GM12878 (cell line): Measurements from ENCODE around the gene AMPH. TPM values are rescaled to one million over a fixed set of nuclear protein-coding genes. Genes with fewer than 3 reads are reported as not detected.

Experiments
- ATAC-seq: fragments of 200-7000 bp; cut with Tn5 transposase; 3 replicates; pipeline ENCODE4 v1.9.1; 2020; ENCODE audit warnings: mild to moderate bottlenecking, moderate library complexity
- BruUV-seq: library from RNA; stranded (reverse); fragments of 400-500 nt; replicated peaks from 2 replicates; lab custom pipeline; 2021; lab: Mats Ljungman, UMichigan
- CTCF ChIA-PET: fragments of 300-600 bp; sonication (Branson Sonifier 250); formaldehyde crosslinking; extraction: SDS; loops from one replicate; lab custom pipeline; 2021; ENCODE audit warnings: inconsistent platforms; lab: Yijun Ruan, JAX
- POLR2A ChIA-PET: fragments of 350-600 bp; formaldehyde crosslinking; extraction: SDS; loops from one replicate; lab custom pipeline; 2021; ENCODE audit warnings: inconsistent platforms; lab: Charles Lee
- RAD21 ChIA-PET: fragments of 300-600 bp; sonication (Branson Sonifier 250); formaldehyde crosslinking; loops from one replicate; lab custom pipeline; 2023; ENCODE audit warnings: antibody characterized with exemption; ENCODE audit not compliant: unreplicated experiment; lab: Charles Lee
- SMC1A ChIA-PET: fragments of 300-600 bp; sonication (Branson Sonifier 250); formaldehyde crosslinking; loops from one replicate; lab custom pipeline; 2023; ENCODE audit not compliant: unreplicated experiment, uncharacterized antibody; lab: Charles Lee
- DNase-seq: peaks from one replicate; pipeline ENCODE4 v3.0.0-alpha.2; 2011; ENCODE audit warnings: low read depth, low spot score
- FAIRE-seq: peaks from 3 replicates; lab custom pipeline; 2011; peaks lifted over from hg19 to GRCh38; lab: Jason Lieb, UNC
- H2AFZ ChIP-seq: 2 replicates; pipeline ENCODE4 v1.6.0; 2011; ENCODE audit warnings: low read depth, low read length, control low read depth; ENCODE audit not compliant: control insufficient read depth
- H3K27ac ChIP-seq: 2 replicates; pipeline ENCODE4 v1.5.1; 2011; ENCODE audit warnings: control low read depth; ENCODE audit not compliant: control insufficient read depth, insufficient read depth
- H3K27me3 ChIP-seq, 2 experiments: replicated peaks in 1 of 2; 2 replicates each; pipeline versions ENCODE4 v1.6.0 to v1.6.1; 2011; ENCODE audit warnings: low read length in 1 of 2; ENCODE audit not compliant: control insufficient read depth in 2 of 2, insufficient read depth in 2 of 2
- H3K36me3 ChIP-seq, 2 experiments: 2 replicates each; pipeline ENCODE4 v1.5.1; 2011; ENCODE audit warnings: low read length in 1 of 2; ENCODE audit not compliant: control insufficient read depth in 2 of 2, insufficient read depth in 2 of 2
- H3K4me1 ChIP-seq: 2 replicates; pipeline ENCODE4 v1.6.1; 2011; ENCODE audit warnings: mild to moderate bottlenecking, low read length, moderate library complexity, mixed read lengths; ENCODE audit not compliant: control insufficient read depth, insufficient read depth
- H3K4me2 ChIP-seq: 2 replicates; pipeline ENCODE4 v1.6.0; 2011; ENCODE audit warnings: control low read depth; ENCODE audit not compliant: control insufficient read depth, insufficient read depth
- H3K4me3 ChIP-seq: fragments of 200-600 bp; sonication (generic); 2 replicates; pipeline ENCODE4 v1.5.1; 2016
- H3K79me2 ChIP-seq: 2 replicates; pipeline ENCODE4 v1.6.0; 2011; ENCODE audit warnings: low read length; ENCODE audit not compliant: control insufficient read depth, insufficient read depth
- H3K9ac ChIP-seq: 2 replicates; pipeline ENCODE4 v1.8.0; 2011; ENCODE audit warnings: low read length, control low read depth, mixed read lengths; ENCODE audit not compliant: control insufficient read depth, insufficient read depth
- H3K9me3 ChIP-seq: replicated peaks from 3 replicates; pipeline ENCODE4 v1.5.1; 2011; ENCODE audit warnings: mild to moderate bottlenecking, low read length; ENCODE audit not compliant: control insufficient read depth, insufficient read depth
- H4K20me1 ChIP-seq: 2 replicates; pipeline ENCODE4 v1.6.0; 2011; ENCODE audit not compliant: control insufficient read depth, insufficient read depth
- ATF3 ChIP-seq: IDR thresholded peaks from 2 replicates; pipeline ENCODE4 v1.6.1; 2011; ENCODE audit warnings: low read depth, mild to moderate bottlenecking, low read length, moderate library complexity, borderline replicate concordance; ENCODE audit errors: extremely low read depth
- BRCA1 ChIP-seq: IDR thresholded peaks from 2 replicates; pipeline ENCODE4 v1.6.1; 2011; ENCODE audit warnings: low read depth, low read length, improper control_type of control experiment
- FOXK2 ChIP-seq: fragments of 450-650 bp; IDR thresholded peaks from 2 replicates; pipeline ENCODE4 v1.6.1; 2017; ENCODE audit warnings: mild to moderate bottlenecking, moderate library complexity
- GABPA ChIP-seq: IDR thresholded peaks from 2 replicates; pipeline ENCODE4 v1.6.1; 2014; ENCODE audit warnings: antibody characterized with exemption, low read depth, mild to moderate bottlenecking, inconsistent platforms
- HDGF ChIP-seq: fragments of 450-650 bp; IDR thresholded peaks from 2 replicates; pipeline ENCODE4 v1.6.1; 2016; ENCODE audit warnings: antibody characterized with exemption
- JUNB ChIP-seq: IDR thresholded peaks from 2 replicates; pipeline ENCODE4 v1.6.1; 2016; ENCODE audit warnings: antibody characterized with exemption, mild to moderate bottlenecking
- JUND ChIP-seq: IDR thresholded peaks from 2 replicates; pipeline ENCODE4 v1.6.1; 2012; ENCODE audit warnings: low read depth, mild to moderate bottlenecking, low read length, improper control_type of control experiment, moderate library complexity
- KDM1A ChIP-seq: fragments of 200-600 bp; sonication (generic); IDR thresholded peaks from 2 replicates; pipeline ENCODE4 v1.6.1; 2016; ENCODE audit warnings: borderline replicate concordance
- NBN ChIP-seq: fragments of 450-650 bp; IDR thresholded peaks from 2 replicates; pipeline ENCODE4 v1.6.1; 2016
- PBX3 ChIP-seq: IDR thresholded peaks from 2 replicates; pipeline ENCODE4 v1.6.1; 2011; ENCODE audit warnings: mild to moderate bottlenecking, low read depth, low read length, moderate library complexity; ENCODE audit not compliant: insufficient replicate concordance
- RCOR1 ChIP-seq: conservative IDR thresholded peaks from 2 replicates; pipeline ENCODE4 v1.6.1; 2012; ENCODE audit warnings: low read depth, low read length, improper control_type of control experiment
- SRF ChIP-seq, 2 experiments: IDR thresholded peaks; 2 replicates each; pipeline ENCODE4 v1.6.1; 2011; ENCODE audit warnings: low read depth in 2 of 2, low read length in 2 of 2, mild to moderate bottlenecking in 1 of 2, moderate library complexity in 1 of 2
- TAF1 ChIP-seq: IDR thresholded peaks from 2 replicates; pipeline ENCODE4 v1.6.1; 2011; ENCODE audit warnings: mild to moderate bottlenecking, low read depth, low read length, borderline replicate concordance
- USF2 ChIP-seq: IDR thresholded peaks from 2 replicates; pipeline ENCODE4 v1.6.1; 2011; ENCODE audit warnings: low read depth, low read length, improper control_type of control experiment, borderline replicate concordance
- ZBTB33 ChIP-seq: fragments of 450-650 bp; IDR thresholded peaks from 2 replicates; pipeline ENCODE4 v1.6.1; 2017; ENCODE audit warnings: mild to moderate bottlenecking
- ZBTB4 ChIP-seq: fragments of 450-650 bp; formaldehyde crosslinking; IDR thresholded peaks from 2 replicates; pipeline ENCODE4 v1.4.0; 2022; ENCODE audit warnings: mild to moderate bottlenecking, moderate library complexity
- ZNF217 ChIP-seq: fragments of 450-650 bp; IDR thresholded peaks from 2 replicates; pipeline ENCODE4 v1.6.1; 2017; ENCODE audit warnings: antibody characterized with exemption, mild to moderate bottlenecking
- WGBS: methylation state at CpG from one replicate; pipeline ENCODE4 v1.1.6; 2016; ENCODE audit warnings: low lambda C conversion rate; ENCODE audit not compliant: insufficient replicate concordance, insufficient coverage; ENCODE audit errors: missing lambda C conversion rate; 5-methylcytosine and 5-hydroxymethylcytosine counted together
- in situ Hi-C: fragments of 300-500 bp; cut with MboI; formaldehyde crosslinking; loops from 9 replicates; pipeline ENCODE4 v1.14.3; 2018; ENCODE audit warnings: mixed read lengths
- intact Hi-C: fragments of 100-400 bp; cut with micrococcal nuclease; formaldehyde crosslinking; loops from one replicate; pipeline ENCODE4 v1.14.2; 2022; ENCODE audit not compliant: unreplicated experiment
- polyA plus RNA-seq, 11 experiments: library from polyadenylated mRNA; depleted of rRNA in 4 of 11; unstranded in 6 of 11; stranded (reverse) in 5 of 11; fragments of >200 nt; fragmentation: Nextera tagmentation in 4 of 11; fragmentation: Illumina TruSeq in 1 of 11; extraction: Ambion mirVana in 4 of 11; extraction: Trizol in 1 of 11; gene quantifications; 1 replicate in 1 of 11; 2 replicates in 10 of 11; pipeline versions ENCODE4 v1.2.1 to v1.2.3, GENCODE V29; 2011 to 2016; ENCODE audit warnings: inconsistent platforms in 2 of 11, missing spikeins in 2 of 11, low read depth in 1 of 11
- total RNA-seq, 4 experiments: library from RNA; depleted of rRNA in 3 of 4; stranded (reverse); fragments of >200 nt in 3 of 4; fragmentation: Illumina TruSeq in 1 of 4; extraction: Trizol in 1 of 4; gene quantifications; 2 replicates each; pipeline versions ENCODE4 v1.2.1 to v1.2.3, GENCODE V29; 2013 to 2021

AMPH gene
- total and polyA plus RNA-seq, 10 of the 15 experiments (the other 5 are each of a cell fraction or from before 2014, with no cell fraction given) = 0.03 to 0.24 (median 0.08) TPM; not detected in 2

GRCh38 chr7:38659931-38660330 lies 28.8 kb upstream of the AMPH start:
- in situ Hi-C loops = loop anchor here (5.0 kb wide), 1 partner anchor 263 kb away; no protein-coding TSS in a partner anchor

More at GRCh38 chr7:38659931-38660330, 28.8 kb upstream of the AMPH start:
- no TSS peak for BruUV-seq
- H3K4me3 ChIP-seq = no peak overlapping the region
- H3K4me1 ChIP-seq = no peaks in the 10 kb centered on the region
- no peaks in the 10 kb centered on the region for H4K20me1 ChIP-seq
- TF ChIP-seq JUND (no peak), JUNB (no peak), BRCA1 (no peak), ZNF217 (no peak), TAF1 (no peak), PBX3 (no peak), ZBTB4 (CRISPR knock-in tag) (no peak), ATF3 (no peak), HDGF (no peak), KDM1A (no peak), SRF (IDR thresholded peaks at IDR 0.05; ENCODE audit: low read depth in 2 of 2, low read length in 2 of 2) (no peak), NBN (no peak), USF2 (no peak), FOXK2 (no peak), ZBTB33 (no peak), GABPA (no peak), RCOR1 (no peak)
- FAIRE-seq (no peak), ATAC-seq (no peak), DNase-seq (no peak)
- no peak overlapping the region for H2AFZ ChIP-seq
- ChIA-PET RAD21 (interaction anchor here (0.9 to 1.4 kb wide), 4 partner anchors 18 to 272 kb away, joined by 3 to 10 read pairs (median 4); no protein-coding TSS in a partner anchor), POLR2A (no interaction called here), CTCF (interaction anchor here (0.5 to 4.0 kb wide), 17 partner anchors 10 to 264 kb away, joined by 3 to 59 read pairs (median 4); no protein-coding TSS in a partner anchor), SMC1A (interaction anchor here (1.2 to 3.3 kb wide), 3 partner anchors 253 to 265 kb away, joined by 3 to 29 read pairs (median 5); no protein-coding TSS in a partner anchor)
- no peaks in the 10 kb centered on the region for H3K27me3 ChIP-seq
- no peaks in the 10 kb centered on the region for H3K79me2 ChIP-seq
- H3K36me3 ChIP-seq = no peaks in the 10 kb centered on the region
- H3K27ac ChIP-seq = no peak overlapping the region
- H3K4me2 ChIP-seq = no peak overlapping the region
- H3K9me3 ChIP-seq = no peaks in the 10 kb centered on the region
- intact Hi-C loops = loop anchor here (1.0 kb wide), 1 partner anchor 262 kb away; no protein-coding TSS in a partner anchor
- 73% methylated on average over 6 of the region's 6 CpGs for WGBS
- H3K9ac ChIP-seq = no peak overlapping the region
